ENCODE results near the gene SLC6A12.

DNA sequence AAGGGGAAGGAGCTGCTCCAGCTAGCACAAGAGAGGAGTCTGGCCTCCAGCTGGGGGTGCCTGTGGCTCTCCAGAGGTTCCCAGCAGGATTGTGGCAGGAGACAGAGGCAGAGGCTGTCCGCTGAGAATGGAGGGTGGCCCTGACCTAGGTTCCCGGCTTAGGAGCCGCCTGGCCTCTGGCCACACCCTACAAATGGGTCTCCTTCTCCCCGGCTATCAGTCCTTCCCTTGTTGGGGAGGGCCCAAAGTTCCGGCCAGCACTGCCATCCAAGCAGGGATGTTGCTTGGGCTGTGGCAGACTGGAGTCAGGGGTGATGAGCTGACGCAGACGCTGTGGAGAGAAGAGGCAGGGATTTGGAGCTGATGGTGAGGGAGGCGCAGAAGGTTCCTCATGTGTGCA, 23.1 kb downstream of the SLC6A12 start:
- no peak for TF ChIP-seq YY1 (IDR thresholded peaks at IDR 0.05; ENCODE audit: low read depth)
- TF ChIP-seq, protein P1, sequence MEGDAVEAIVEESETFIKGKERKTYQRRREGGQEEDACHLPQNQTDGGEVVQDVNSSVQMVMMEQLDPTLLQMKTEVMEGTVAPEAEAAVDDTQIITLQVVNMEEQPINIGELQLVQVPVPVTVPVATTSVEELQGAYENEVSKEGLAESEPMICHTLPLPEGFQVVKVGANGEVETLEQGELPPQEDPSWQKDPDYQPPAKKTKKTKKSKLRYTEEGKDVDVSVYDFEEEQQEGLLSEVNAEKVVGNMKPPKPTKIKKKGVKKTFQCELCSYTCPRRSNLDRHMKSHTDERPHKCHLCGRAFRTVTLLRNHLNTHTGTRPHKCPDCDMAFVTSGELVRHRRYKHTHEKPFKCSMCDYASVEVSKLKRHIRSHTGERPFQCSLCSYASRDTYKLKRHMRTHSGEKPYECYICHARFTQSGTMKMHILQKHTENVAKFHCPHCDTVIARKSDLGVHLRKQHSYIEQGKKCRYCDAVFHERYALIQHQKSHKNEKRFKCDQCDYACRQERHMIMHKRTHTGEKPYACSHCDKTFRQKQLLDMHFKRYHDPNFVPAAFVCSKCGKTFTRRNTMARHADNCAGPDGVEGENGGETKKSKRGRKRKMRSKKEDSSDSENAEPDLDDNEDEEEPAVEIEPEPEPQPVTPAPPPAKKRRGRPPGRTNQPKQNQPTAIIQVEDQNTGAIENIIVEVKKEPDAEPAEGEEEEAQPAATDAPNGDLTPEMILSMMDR (IDR thresholded peaks at IDR 0.05), result no peak
- TF ChIP-seq FOSL2 (IDR thresholded peaks at IDR 0.05; ENCODE audit: borderline replicate concordance, low read depth), result no peak
- no peak for TF ChIP-seq EP300 (IDR thresholded peaks at IDR 0.05; ENCODE audit: borderline replicate concordance in 1 of 2, low read depth in 1 of 2, low read length in 1 of 2)
- no peak for TF ChIP-seq JUND (IDR thresholded peaks at IDR 0.05)
- TF ChIP-seq RAD21 (IDR thresholded peaks at IDR 0.05; ENCODE audit: low read length), result no peak
- no peak for TF ChIP-seq EZH2phosphoT487 (IDR thresholded peaks at IDR 0.05; ENCODE audit: borderline replicate concordance, low read depth)
- TF ChIP-seq RCOR1 (IDR thresholded peaks at IDR 0.05; ENCODE audit: low read length), result no peak
- no peak for TF ChIP-seq POLR2AphosphoS5 (IDR thresholded peaks at IDR 0.05; ENCODE audit: low read depth, low read length)
